ENCODE results near the gene SP110. TPM values are rescaled to one million over a fixed set of nuclear protein-coding genes. Genes with fewer than 3 reads are reported as not detected.

SP110 gene
- total and polyA plus RNA-seq, 2 of the 8 experiments (the other 6 are each of a cell fraction or from before 2014, with no cell fraction given), result 3.1 to 7.1 TPM

GRCh38 chr2:230174466-230174865, 45.3 kb downstream of the SP110 start:
- Histone ChIP-seq H3K27me3 (replicated peaks in 1 of 4; ENCODE audit: control insufficient read depth in 3 of 4, extremely low read depth in 1 of 4, insufficient read depth in 3 of 4, low read length in 3 of 4) (no peaks in the 10 kb centered on the region), H2BK15ac (ENCODE audit: low read length) (no peak overlapping the region), H2BK20ac (ENCODE audit: low read length) (no peak overlapping the region), H3K36me3 (ENCODE audit: control insufficient read depth in 2 of 4, insufficient read depth in 4 of 4, low read length in 3 of 4) (no peaks in the 10 kb centered on the region), H3K23ac (ENCODE audit: insufficient read length) (no peak overlapping the region), H3K79me2 (ENCODE audit: control insufficient read depth in 1 of 2, insufficient read depth in 2 of 2, low read length in 2 of 2) (no peaks in the 10 kb centered on the region), H2BK120ac (replicated peaks; ENCODE audit: low read depth, low read length) (no peak overlapping the region), H3K4ac (replicated peaks; ENCODE audit: insufficient read length, low read depth, low read length) (no peak overlapping the region), H3K14ac (ENCODE audit: insufficient read length) (no peak overlapping the region), H3K27ac (ENCODE audit: low read depth, low read length) (no peak overlapping the region), H3K18ac (ENCODE audit: extremely low read depth, low read length) (no peak overlapping the region), H4K5ac (ENCODE audit: insufficient read length, low read depth, low read length) (no peak overlapping the region), H3K4me1 (replicated peaks in 1 of 4; ENCODE audit: control insufficient read depth in 3 of 4, insufficient read depth in 4 of 4, low read length in 3 of 4) (peaks cover 0 to 5% (median 3%) of the 10 kb centered on the region in 4 experiments; a peak in 5 of 7 replicates), H2BK12ac (ENCODE audit: low read depth, low read length) (no peak overlapping the region), H3K23me2 (ENCODE audit: low read depth, low read length) (no peaks in the 10 kb centered on the region), H3K56ac (replicated peaks; ENCODE audit: insufficient read length, low read depth, low read length) (no peak overlapping the region), H4K8ac (ENCODE audit: extremely low read depth, insufficient read depth, low read length) (no peak overlapping the region), H3K79me1 (ENCODE audit: low read depth, low read length) (no peaks in the 10 kb centered on the region), H4K20me1 (replicated peaks in 1 of 2; ENCODE audit: control insufficient read depth in 1 of 2, insufficient read depth in 2 of 2, low read length in 2 of 2) (no peaks in the 10 kb centered on the region), H2AFZ (ENCODE audit: low read length) (no peak overlapping the region), H3K4me3 (ENCODE audit: extremely low read depth in 1 of 4, insufficient read depth in 2 of 4, low read depth in 3 of 4, low read length in 4 of 4) (no peak overlapping the region), H4K91ac (replicated peaks; ENCODE audit: insufficient read length, low read length) (no peak overlapping the region), H3K9ac (replicated peaks in 1 of 4; ENCODE audit: extremely low read depth in 1 of 4, low read depth in 3 of 4, low read length in 3 of 4) (no peak overlapping the region), H2BK5ac (ENCODE audit: low read depth, low read length) (no peak overlapping the region), H3K9me3 (ENCODE audit: insufficient read depth in 2 of 2, low read depth in 1 of 2, low read length in 1 of 2) (no peaks in the 10 kb centered on the region), H3K4me2 (ENCODE audit: insufficient read depth in 1 of 2, low read depth in 2 of 2, low read length in 2 of 2) (no peak overlapping the region), H2AK5ac (ENCODE audit: low read depth, low read length) (no peak overlapping the region)
- CTCF ChIA-PET (ENCODE audit: partially characterized antibody), result interaction anchor here (1.2 kb wide), 1 partner anchor 15 kb away, joined by 4 read pairs; no protein-coding TSS in a partner anchor
- TF ChIP-seq YY1 (IDR thresholded peaks at IDR 0.05; ENCODE audit: low read depth, low read length) (no peak), JUN (IDR thresholded peaks at IDR 0.05; ENCODE audit: low read depth, low read length) (no peak), RAD21 (IDR thresholded peaks at IDR 0.05 in 1 of 2, conservative IDR thresholded peaks at IDR 0.05 in 1 of 2; ENCODE audit: low read depth in 2 of 2, low read length in 2 of 2) (no peak), EP300 (IDR thresholded peaks at IDR 0.05; ENCODE audit: borderline replicate concordance in 1 of 2, low read depth in 2 of 2, low read length in 2 of 2) (no peak), TAF1 (IDR thresholded peaks at IDR 0.05; ENCODE audit: low read depth, low read length) (no peak), KDM5A (IDR thresholded peaks at IDR 0.05; ENCODE audit: low read length) (no peak)
- FAIRE-seq, result no peak
- 89% methylated on average over 7 of the region's 7 CpGs; no CpG with 5 or more reads in 1 of the 2 experiments for WGBS, 2 experiments (ENCODE audit: extremely low coverage in 1 of 2, insufficient coverage in 1 of 2, insufficient read length in 1 of 2, insufficient replicate concordance in 2 of 2, low coverage in 1 of 2, low lambda C conversion rate in 2 of 2, missing lambda C conversion rate in 1 of 2)
- DNase-seq (ENCODE audit: low read depth in 1 of 2, low spot score in 2 of 2), result no peak
- POLR2A ChIA-PET (ENCODE audit: partially characterized antibody), result no interaction called here
